Mesendoderm (in vitro differentiated cells): ENCODE results near the gene PTGER1.
"Not testable (repeated sequence)": the region's sequence is repeated elsewhere in the genome, so short reads cannot be mapped to it uniquely, and the experiment has no call there.

Source experiments
- DNase-seq: peaks from one replicate; pipeline ENCODE4 v3.0.0; 2013
- H2AK5ac ChIP-seq: 2 replicates; pipeline ENCODE4 v1.6.1; 2013; ENCODE audit warnings: low read length, inconsistent platforms
- H2BK120ac ChIP-seq: 2 replicates; pipeline ENCODE4 v1.6.1; 2013; ENCODE audit warnings: low read depth, mild to moderate bottlenecking, low read length, moderate library complexity, mixed read lengths
- H2BK15ac ChIP-seq: replicated peaks from 2 replicates; pipeline ENCODE4 v1.6.1; 2013; ENCODE audit warnings: low read depth, mild to moderate bottlenecking, moderate library complexity
- H2BK5ac ChIP-seq: 2 replicates; pipeline ENCODE4 v1.6.1; 2013; ENCODE audit warnings: low read length, inconsistent platforms
- H3K18ac ChIP-seq: 2 replicates; pipeline ENCODE4 v1.6.1; 2013; ENCODE audit warnings: mild to moderate bottlenecking, low read length, mixed read lengths
- H3K23ac ChIP-seq: one replicate; pipeline ENCODE4 v1.6.1; 2013; ENCODE audit warnings: low read length
- H3K27ac ChIP-seq: 2 replicates; pipeline ENCODE4 v1.5.1; 2013; ENCODE audit warnings: low read depth, mild to moderate bottlenecking, inconsistent platforms, low read length, moderate library complexity
- H3K27me3 ChIP-seq: 2 replicates; pipeline ENCODE4 v1.6.1; 2013; ENCODE audit warnings: low read length, control low read depth, mild to moderate bottlenecking, inconsistent platforms; ENCODE audit not compliant: insufficient read depth, poor library complexity
- H3K36me3 ChIP-seq: 2 replicates; pipeline ENCODE4 v1.6.1; 2013; ENCODE audit warnings: low read length, inconsistent platforms; ENCODE audit not compliant: control insufficient read depth, insufficient read depth
- H3K4ac ChIP-seq: one replicate; pipeline ENCODE4 v1.6.1; 2013; ENCODE audit warnings: low read depth, mild to moderate bottlenecking, low read length, moderate library complexity
- H3K4me1 ChIP-seq: 2 replicates; pipeline ENCODE4 v1.6.1; 2013; ENCODE audit warnings: low read depth, low read length, inconsistent platforms; ENCODE audit not compliant: control insufficient read depth
- H3K4me2 ChIP-seq: 2 replicates; pipeline ENCODE4 v1.6.1; 2013; ENCODE audit warnings: low read length
- H3K4me3 ChIP-seq: 2 replicates; pipeline ENCODE4 v1.5.1; 2013; ENCODE audit warnings: mild to moderate bottlenecking, low read length
- H3K56ac ChIP-seq: one replicate; pipeline ENCODE4 v1.6.1; 2013; ENCODE audit warnings: low read length
- H3K79me1 ChIP-seq: 2 replicates; pipeline ENCODE4 v1.6.1; 2013; ENCODE audit warnings: low read length, inconsistent platforms
- H3K79me2 ChIP-seq: 2 replicates; pipeline ENCODE4 v1.6.1; 2013; ENCODE audit warnings: mild to moderate bottlenecking, low read length; ENCODE audit not compliant: control insufficient read depth, insufficient read depth
- H3K9ac ChIP-seq: 2 replicates; pipeline ENCODE4 v1.6.1; 2013; ENCODE audit warnings: low read length, inconsistent platforms
- H4K5ac ChIP-seq: one replicate; pipeline ENCODE4 v1.6.1; 2013; ENCODE audit warnings: low read length
- H4K8ac ChIP-seq: one replicate; pipeline ENCODE4 v1.6.1; 2013; ENCODE audit warnings: low read depth, mild to moderate bottlenecking, control low read depth, low read length, moderate library complexity
- WGBS: extraction: QIAGEN DNeasy Blood & Tissue Kit; methylation state at CpG from one replicate; pipeline ENCODE4 v1.1.7; 2013; ENCODE audit warnings: low lambda C conversion rate, missing lambda C conversion rate; ENCODE audit not compliant: insufficient coverage; ENCODE audit errors: extremely low coverage; 5-methylcytosine and 5-hydroxymethylcytosine counted together

Gene PTGER1

DNA sequence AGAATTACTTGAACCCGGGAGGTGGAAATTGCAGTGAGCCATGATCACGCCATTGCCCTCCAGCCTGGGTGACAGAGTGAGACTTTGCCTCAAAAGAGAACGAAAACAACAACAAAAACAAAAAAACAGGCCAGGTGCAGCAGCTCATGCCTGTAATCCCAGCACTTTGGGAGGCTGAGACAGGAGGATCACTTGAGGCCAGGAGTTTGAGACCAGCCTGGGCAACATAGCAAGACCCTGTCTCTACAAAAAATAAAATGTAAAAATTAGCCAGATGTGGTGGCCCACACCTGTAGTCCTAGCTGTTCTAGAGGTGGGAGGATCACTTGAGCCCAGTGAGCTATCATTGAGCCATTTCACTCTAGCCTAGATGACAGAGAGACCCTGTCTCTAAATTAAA is 22.9 kb downstream of the PTGER1 start:
- H3K79me1 ChIP-seq, H3K79me2 ChIP-seq, H3K27me3 ChIP-seq, H3K4me3 ChIP-seq, H3K18ac ChIP-seq, H2AK5ac ChIP-seq, H3K27ac ChIP-seq, H3K9ac ChIP-seq, H3K36me3 ChIP-seq, H3K23ac ChIP-seq, H3K4me1 ChIP-seq, H4K8ac ChIP-seq, H2BK5ac ChIP-seq, H3K56ac ChIP-seq, H3K4me2 ChIP-seq, H3K4ac ChIP-seq, H4K5ac ChIP-seq, H2BK120ac ChIP-seq, DNase-seq, H2BK15ac ChIP-seq: not testable (repeated sequence)
- WGBS, result no CpG with 5 or more reads among the region's 3 CpGs

GRCh38 chr19:14450876-14451275 is 24.3 kb downstream of the PTGER1 start:
- H2AK5ac ChIP-seq, result no peak overlapping the region
- H3K4me3 ChIP-seq, result no peak overlapping the region
- DNase-seq, result no peak
- no peak overlapping the region for H3K9ac ChIP-seq
- no peaks in the 10 kb centered on the region for H3K4me1 ChIP-seq
- H3K4me2 ChIP-seq, result no peak overlapping the region
- no peak overlapping the region for H3K4ac ChIP-seq
- no peak overlapping the region for H3K23ac ChIP-seq
- no peak overlapping the region for H2BK15ac ChIP-seq
- H3K36me3 ChIP-seq, result no peaks in the 10 kb centered on the region
- WGBS, result no CpG with 5 or more reads among the region's 19 CpGs
- no peaks in the 10 kb centered on the region for H3K79me2 ChIP-seq
- no peaks in the 10 kb centered on the region for H3K27me3 ChIP-seq
- H3K18ac ChIP-seq, result no peak overlapping the region
- H3K27ac ChIP-seq, result no peak overlapping the region
- H4K5ac ChIP-seq, result no peak overlapping the region
- no peak overlapping the region for H4K8ac ChIP-seq
- no peak overlapping the region for H3K56ac ChIP-seq
- H2BK120ac ChIP-seq, result no peak overlapping the region
- H2BK5ac ChIP-seq, result no peak overlapping the region
- H3K79me1 ChIP-seq, result no peaks in the 10 kb centered on the region

DNA sequence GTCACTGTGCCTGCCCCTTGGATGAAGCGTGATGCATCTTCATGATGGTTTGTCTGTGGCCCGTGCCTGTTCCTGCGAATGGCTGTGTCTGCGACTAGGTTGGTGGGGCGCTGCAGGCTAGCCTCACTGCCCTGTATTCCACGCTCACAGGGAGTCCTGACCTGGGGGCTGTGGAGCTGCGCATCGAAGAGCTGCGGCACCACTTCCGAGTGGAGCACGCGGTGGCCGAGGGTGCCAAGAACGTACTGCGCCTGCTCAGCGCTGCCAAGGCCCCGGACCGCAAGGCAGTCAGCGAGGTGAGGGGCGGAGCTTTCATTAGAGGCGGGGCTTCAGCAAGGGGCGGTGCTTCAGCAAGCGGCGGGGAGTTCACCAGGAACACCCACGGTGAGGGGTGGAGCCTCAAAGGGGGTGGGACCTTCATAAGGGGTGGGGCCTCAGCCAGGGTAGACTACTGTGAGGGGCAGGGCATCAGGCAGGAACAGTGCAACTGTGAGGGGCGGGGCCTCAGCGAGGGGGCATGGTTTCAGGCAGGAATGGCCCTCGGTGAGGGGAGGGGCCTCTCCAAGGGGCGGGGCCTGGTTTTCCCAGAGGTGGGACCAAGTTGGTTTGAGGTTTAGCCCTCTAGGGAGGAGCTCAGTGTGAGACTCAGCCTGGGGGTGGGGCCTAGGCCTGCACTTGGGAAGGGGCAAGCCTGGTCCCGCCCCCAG is 24.8 kb downstream of the PTGER1 start:
- H3K4me1 ChIP-seq, result no peaks in the 10 kb centered on the region
- H3K79me1 ChIP-seq, result no peaks in the 10 kb centered on the region
- peak; percentile 92 for DNase-seq
- no peak overlapping the region for H2BK5ac ChIP-seq
- H2AK5ac ChIP-seq, result no peak overlapping the region
- H4K5ac ChIP-seq, result no peak overlapping the region
- H3K18ac ChIP-seq, result no peak overlapping the region
- no peaks in the 10 kb centered on the region for H3K79me2 ChIP-seq
- H3K23ac ChIP-seq, result no peak overlapping the region
- WGBS, result no CpG with 5 or more reads among the region's 30 CpGs
- no peaks in the 10 kb centered on the region for H3K36me3 ChIP-seq
- H3K56ac ChIP-seq, result no peak overlapping the region
- no peak overlapping the region for H2BK120ac ChIP-seq
- H3K4me2 ChIP-seq, result no peak overlapping the region
- H3K4ac ChIP-seq, result no peak overlapping the region
- no peak overlapping the region for H2BK15ac ChIP-seq
- no peaks in the 10 kb centered on the region for H3K27me3 ChIP-seq
- no peak overlapping the region for H4K8ac ChIP-seq
- H3K4me3 ChIP-seq, result no peak overlapping the region
- no peak overlapping the region for H3K27ac ChIP-seq
- no peak overlapping the region for H3K9ac ChIP-seq

DNA sequence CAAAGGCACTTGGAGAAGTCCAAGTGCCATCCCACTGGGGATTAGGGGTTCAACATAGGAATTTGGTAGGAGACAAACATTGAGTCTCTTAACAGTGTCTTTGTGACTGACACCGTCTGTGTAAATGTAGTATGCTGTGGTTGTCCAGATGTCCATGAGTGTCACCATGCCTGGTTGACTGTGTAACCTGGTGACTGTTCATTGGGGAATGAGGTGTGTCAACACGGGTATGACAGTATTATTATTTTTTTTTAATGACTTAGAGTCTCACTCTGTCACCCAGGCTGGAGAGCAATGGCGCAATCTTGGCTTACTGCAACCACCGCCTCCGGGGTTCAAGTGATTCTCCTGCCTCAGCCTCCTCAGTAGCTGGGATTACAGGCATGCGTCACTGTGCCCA is 25.8 kb downstream of the PTGER1 start:
- Histone ChIP-seq H3K18ac (no peak overlapping the region), H2BK5ac (no peak overlapping the region), H3K4me2 (no peak overlapping the region), H3K79me1 (no peaks in the 10 kb centered on the region), H3K27ac (no peak overlapping the region), H3K4ac (no peak overlapping the region), H4K8ac (no peak overlapping the region), H3K4me1 (no peaks in the 10 kb centered on the region), H3K36me3 (peaks cover 2% of the 10 kb centered on the region), H4K5ac (no peak overlapping the region), H2BK120ac (no peak overlapping the region), H3K27me3 (no peaks in the 10 kb centered on the region), H3K79me2 (no peaks in the 10 kb centered on the region), H3K4me3 (no peak overlapping the region), H2AK5ac (no peak overlapping the region), H3K9ac (no peak overlapping the region), H3K56ac (no peak overlapping the region), H2BK15ac (no peak overlapping the region), H3K23ac (no peak overlapping the region)
- WGBS, result no CpG with 5 or more reads among the region's 6 CpGs
- no peak for DNase-seq

DNA sequence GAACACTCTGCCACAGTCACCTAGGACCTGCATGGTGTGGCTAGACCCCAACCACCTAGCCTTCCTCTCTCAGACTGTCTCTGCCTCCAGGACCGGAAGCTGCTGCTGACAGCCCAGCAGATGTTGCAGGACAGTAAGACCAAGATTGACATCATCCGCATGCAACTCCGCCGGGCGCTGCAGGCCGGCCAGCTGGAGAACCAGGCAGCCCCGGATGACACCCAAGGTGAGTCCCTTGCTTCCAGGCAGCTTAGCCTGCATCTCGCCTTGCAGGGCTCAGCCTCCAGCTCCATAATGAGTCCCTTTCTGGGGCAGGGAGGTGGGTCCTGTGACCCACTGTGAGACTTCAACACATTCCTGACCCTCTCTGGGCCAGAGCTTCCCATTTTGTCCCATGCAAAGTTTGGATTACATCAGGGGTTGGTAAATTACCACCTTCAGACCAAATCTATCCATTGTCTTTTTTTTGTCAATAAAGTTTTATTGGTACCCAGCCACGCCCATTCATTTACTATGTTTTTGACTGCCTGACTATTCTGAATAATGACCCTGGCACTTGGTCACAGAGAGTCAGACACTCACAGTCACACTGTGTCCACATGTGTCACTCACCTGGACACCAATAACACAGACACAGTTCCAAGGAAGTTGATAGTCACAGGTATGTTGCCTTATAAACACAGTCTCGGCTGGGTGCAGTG is 28.7 kb downstream of the PTGER1 start:
- H4K5ac ChIP-seq, result no peak overlapping the region
- H3K23ac ChIP-seq, result no peak overlapping the region
- no peak overlapping the region for H2BK15ac ChIP-seq
- no peaks in the 10 kb centered on the region for H3K27me3 ChIP-seq
- H3K18ac ChIP-seq, result no peak overlapping the region
- H3K4me3 ChIP-seq, result no peak overlapping the region
- no peaks in the 10 kb centered on the region for H3K4me1 ChIP-seq
- no peak overlapping the region for H3K4ac ChIP-seq
- no peak overlapping the region for H2BK5ac ChIP-seq
- no peak overlapping the region for H2BK120ac ChIP-seq
- H3K56ac ChIP-seq, result no peak overlapping the region
- no peak overlapping the region for H3K4me2 ChIP-seq
- DNase-seq, result no peak
- H2AK5ac ChIP-seq, result no peak overlapping the region
- H4K8ac ChIP-seq, result no peak overlapping the region
- H3K9ac ChIP-seq, result no peak overlapping the region
- no peaks in the 10 kb centered on the region for H3K79me1 ChIP-seq
- peaks cover 9% of the 10 kb centered on the region for H3K36me3 ChIP-seq
- H3K27ac ChIP-seq, result no peak overlapping the region
- H3K79me2 ChIP-seq, result no peaks in the 10 kb centered on the region
- no CpG with 5 or more reads among the region's 10 CpGs for WGBS
